ENCODE results near the gene KCNK10. TPM values are rescaled to one million over a fixed set of nuclear protein-coding genes. Genes with fewer than 3 reads are reported as not detected.

The KCNK10 gene
- total RNA-seq, 1 donor from 2014 or later, result 2.9 TPM

DNA sequence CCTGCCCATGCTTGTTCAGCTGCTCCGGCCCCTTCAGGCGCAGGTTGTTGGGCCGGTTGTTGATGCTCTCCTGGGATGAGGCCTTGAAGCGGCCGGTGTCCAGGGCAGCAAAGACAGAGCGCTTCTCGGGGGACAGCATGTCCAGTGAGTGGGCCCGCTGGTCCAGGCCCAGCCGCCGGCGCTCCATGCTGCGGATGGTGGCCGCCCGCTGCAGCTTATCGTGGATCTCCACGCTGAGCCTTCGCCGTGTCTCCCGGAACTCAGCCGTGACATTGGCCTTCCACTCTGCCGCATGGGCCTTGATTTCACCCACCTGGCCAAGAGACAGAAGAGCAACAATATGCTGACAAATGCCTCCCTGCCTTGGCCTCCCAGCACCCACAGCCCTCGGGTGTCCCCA is 137.2 kb downstream of the KCNK10 start:
- no peak for DNase-seq (ENCODE audit: low spot score)

DNA sequence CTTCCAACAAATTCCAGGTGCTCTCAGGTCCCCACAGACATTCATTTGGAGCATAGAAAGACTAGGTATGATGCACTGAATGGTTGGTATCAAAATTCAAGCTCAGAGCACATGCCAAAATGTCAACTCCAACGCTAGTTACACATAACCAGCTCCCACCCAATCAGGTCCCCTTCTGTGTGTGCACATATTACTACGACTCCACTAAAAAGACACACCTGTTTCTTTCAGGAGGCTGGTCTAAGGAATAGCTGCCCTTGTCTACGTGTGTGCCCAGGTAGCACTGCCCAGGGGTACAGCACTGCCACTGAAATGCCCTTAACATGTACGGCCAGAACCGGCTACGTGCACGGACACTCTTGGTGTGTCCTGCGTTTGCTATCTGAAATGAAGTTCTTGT is 138.1 kb downstream of the KCNK10 start:
- DNase-seq (ENCODE audit: low spot score), result no peak

GRCh38 chr14:88181072-88181471 is 142.0 kb downstream of the KCNK10 start:
- no peak for DNase-seq (ENCODE audit: low spot score)

GRCh38 chr14:88179716-88180115 is 143.4 kb downstream of the KCNK10 start:
- DNase-seq (ENCODE audit: low spot score), result no peak

- DNase-seq (ENCODE audit: low spot score), result no peak
Measured at GRCh38 chr14:88170333-88170732, 152.7 kb downstream of the KCNK10 start.

DNA sequence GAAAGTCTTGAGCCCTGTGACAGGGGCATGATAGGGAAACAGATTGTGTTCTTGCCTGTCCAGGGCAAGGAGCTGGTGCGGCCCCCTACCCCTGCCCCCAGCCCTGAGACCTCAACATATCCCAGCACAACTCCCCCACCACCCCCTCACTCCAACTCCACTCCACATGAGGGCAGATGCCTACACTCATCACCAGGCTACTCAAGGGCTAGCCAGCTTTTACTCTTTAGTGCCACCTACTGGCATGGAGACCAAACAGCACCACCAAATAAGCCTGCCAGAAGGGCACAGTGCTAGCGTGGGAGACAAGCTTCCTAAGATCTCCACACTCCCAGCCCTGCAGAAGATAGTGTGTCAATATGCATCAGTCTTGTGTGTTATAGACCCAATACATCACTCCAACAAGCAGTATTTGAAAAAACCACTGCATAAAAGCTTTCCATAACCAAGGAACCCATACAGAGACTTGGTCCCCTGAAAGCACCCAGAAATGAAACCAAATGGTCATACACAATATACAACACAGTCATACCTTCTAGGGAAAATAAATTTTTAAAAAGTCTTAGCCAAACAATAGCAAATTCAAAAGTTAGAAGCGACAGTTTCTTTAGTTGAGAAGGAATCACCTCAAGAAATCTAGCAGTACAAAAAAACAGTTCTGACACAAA is 154.4 kb downstream of the KCNK10 start:
- no peak for DNase-seq (ENCODE audit: low spot score)

DNA sequence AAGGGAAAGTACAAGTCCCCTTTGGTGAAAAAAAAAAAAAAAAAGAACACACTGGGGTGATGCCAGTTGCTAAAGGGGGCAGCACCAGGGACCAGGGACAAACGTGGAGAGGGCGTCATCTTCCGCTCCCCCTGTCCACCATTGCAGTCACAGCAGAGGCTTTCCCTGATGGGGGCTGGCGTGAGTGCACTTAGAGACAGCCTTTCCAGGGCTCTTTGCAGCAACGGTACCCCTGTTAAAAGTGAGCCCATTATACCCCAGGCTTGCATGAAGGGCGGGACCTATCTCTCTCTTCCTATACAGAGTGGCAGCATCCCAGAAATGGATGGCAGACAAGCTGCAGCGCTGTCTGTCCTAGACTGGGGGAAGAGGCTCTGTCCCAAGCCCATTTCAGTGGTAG is 155.0 kb downstream of the KCNK10 start:
- no peak for DNase-seq (ENCODE audit: low spot score)

- no peak for DNase-seq (ENCODE audit: low spot score)
Measured at GRCh38 chr14:88166616-88167015, 156.5 kb downstream of the KCNK10 start.

DNA sequence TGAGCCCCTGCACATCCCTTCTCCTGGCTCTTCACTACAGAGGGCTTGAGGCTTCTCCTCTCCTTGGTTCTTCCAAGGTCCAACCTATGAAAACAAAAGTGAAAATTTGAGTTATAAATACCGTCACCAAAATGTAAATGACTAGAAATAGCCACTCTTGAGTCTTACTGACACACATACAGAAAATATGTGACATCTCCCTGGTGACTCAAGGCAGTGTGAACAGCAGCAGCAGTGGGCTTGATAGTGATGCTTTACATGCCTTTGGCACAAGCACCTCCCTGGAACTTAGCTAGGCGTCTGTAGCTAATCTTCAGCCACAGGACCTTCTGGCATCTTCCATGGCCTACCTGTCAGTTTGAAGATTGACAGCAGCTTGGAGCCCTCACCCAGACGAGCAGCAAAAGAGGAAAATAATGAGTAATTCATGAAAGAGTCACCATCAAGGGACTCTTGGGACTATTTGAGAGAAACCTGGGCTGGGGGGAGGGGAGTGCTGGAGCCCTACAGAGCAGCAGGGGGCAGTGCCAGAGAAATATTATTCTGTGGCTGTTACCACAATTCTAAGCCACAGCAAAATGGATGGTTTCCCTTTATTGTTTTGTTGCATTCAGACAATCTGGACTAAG is 158.0 kb downstream of the KCNK10 start:
- no peak for DNase-seq (ENCODE audit: low spot score)

DNA sequence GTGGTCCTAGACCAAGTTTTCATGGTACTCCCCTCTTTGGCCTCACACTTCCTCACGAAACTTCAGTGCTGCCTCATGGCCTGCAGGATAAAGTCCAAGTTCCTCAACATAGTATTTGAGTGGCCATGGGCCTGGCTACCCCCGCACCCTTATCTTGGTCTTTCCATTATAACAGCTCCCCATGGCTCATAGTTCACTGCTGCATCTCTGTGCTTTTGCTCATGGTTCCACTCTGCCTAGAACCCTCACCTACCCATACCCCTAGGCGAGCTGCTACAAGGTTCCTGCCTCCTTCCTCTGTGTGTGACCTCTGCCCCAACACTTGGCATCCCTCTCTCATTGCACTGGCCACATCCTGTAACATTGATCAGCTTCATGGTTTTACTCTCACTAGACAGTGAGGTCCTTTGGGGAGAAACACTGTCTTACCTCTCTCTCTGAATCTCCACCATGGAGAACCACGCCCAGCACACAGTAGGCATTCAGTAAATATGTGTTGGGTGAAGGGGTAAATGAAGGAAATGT is 159.3 kb downstream of the KCNK10 start:
- no peak for DNase-seq (ENCODE audit: low spot score)

DNA sequence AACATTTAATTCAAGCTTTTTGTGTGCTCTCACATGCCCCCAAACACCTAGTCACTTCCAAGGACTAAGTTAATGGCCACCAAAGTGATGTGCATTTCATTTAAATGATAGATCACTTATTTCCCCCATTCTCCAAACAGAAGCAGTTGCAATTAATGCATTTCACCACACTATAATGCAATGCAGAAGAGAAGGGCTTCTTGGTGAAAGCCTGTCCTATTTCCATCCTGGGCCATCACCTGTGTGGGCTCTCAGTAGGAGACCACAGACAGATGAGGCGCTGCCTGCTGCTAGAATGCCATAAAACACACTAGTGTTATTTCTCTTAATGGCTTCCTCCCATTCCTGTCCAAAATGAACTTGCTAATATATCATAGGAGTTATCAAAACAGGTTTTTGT is 166.9 kb downstream of the KCNK10 start:
- no peak for DNase-seq (ENCODE audit: low spot score)

- no peak for DNase-seq (ENCODE audit: low spot score)
Measured at GRCh38 chr14:88154926-88155325, 168.1 kb downstream of the KCNK10 start.

GRCh38 chr14:88154321-88154720 is 168.7 kb downstream of the KCNK10 start:
- no peak for DNase-seq (ENCODE audit: low spot score)

DNA sequence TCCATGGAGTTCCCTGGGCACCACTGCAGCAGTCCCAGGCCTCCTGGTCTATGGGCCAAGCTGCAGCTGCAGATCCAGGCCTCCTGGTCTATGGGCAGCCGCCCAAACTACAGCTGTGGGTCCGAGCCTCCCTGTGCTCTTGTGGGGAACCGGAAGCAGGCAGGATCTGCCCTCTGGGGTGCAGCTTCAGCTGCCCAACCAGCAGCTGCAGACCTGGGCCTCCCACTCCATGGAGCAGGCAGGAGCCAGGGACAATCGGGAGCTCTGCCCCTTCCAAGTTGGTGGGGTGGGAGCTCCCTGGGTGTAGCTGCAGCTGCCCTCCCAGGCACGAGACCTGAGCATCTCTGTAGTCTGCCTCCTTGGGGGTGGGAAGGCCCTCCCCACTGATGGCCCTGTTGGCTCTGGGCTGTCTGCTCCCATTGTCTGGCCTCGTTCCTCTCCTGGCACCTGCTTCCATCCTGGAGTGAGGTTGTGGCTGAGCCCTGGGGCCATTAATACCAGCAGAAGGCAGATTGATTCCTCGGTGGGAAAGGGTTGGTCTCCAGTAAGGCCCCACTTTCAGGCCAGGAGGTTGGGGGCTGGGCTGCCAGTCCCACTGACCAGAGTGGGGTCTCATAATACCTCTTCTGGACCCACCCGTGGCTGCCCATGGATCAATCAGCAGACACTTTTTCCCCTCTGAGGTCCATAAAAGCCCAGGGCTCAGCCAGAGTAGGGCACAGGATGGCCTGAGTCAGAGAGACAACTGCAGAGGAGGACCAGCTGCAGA is 176.0 kb downstream of the KCNK10 start:
- no peak for DNase-seq (ENCODE audit: low spot score)

DNA sequence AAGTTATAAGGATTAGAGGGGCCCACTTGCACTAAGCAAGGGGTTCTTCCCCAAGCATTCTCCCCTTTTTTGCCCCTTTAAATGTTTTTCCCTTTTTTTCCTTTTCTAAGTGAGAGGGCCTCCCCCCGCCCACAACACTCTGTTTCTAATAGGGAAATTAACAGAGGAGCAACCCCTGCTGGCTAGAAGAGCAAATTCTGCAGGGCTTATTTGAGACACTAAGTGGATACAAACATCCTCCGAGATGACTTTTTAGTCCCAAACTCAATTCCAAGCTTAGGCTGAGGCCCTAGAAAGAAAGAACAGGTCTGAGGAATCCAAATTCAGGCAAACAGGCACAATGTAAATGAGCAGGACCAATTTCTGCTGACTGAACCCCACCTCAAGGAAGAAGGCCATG is 179.3 kb downstream of the KCNK10 start:
- DNase-seq (ENCODE audit: low spot score), result no peak

DNA sequence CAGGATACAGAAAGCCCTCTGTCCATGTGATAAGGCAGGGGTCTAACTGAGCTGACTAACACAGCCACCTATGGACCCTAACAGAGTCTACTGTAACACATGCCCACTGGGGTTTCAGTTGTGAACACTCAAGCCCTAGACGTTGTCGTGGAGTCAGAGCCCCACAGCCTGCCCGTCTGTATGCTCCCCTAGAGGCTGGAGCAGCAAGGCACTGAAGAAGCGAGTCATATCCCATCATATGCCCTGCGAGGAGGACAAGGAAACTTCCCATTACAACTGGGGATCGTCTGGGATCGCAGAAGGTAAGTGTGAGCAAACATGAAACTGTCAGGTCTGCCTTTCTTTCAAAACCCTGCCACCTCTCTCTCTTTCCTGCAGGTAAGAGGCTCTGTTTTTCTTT is 180.1 kb downstream of the KCNK10 start:
- no peak for DNase-seq (ENCODE audit: low spot score)

- DNase-seq (ENCODE audit: low spot score), result no peak
Measured at GRCh38 chr14:88140874-88141273, 182.2 kb downstream of the KCNK10 start.

- no peak for DNase-seq (ENCODE audit: low spot score)
Measured at GRCh38 chr14:88137327-88137726, 185.7 kb downstream of the KCNK10 start.

Measured in umbilical cord (tissue), 2 donors.